Measurements from ENCODE around the gene DONSON. TPM values are rescaled to one million over a fixed set of nuclear protein-coding genes. Genes with fewer than 3 reads are reported as not detected.

DONSON gene
- total RNA-seq, 2 donors from 2014 or later: 5.6 to 6.5 TPM

DNA sequence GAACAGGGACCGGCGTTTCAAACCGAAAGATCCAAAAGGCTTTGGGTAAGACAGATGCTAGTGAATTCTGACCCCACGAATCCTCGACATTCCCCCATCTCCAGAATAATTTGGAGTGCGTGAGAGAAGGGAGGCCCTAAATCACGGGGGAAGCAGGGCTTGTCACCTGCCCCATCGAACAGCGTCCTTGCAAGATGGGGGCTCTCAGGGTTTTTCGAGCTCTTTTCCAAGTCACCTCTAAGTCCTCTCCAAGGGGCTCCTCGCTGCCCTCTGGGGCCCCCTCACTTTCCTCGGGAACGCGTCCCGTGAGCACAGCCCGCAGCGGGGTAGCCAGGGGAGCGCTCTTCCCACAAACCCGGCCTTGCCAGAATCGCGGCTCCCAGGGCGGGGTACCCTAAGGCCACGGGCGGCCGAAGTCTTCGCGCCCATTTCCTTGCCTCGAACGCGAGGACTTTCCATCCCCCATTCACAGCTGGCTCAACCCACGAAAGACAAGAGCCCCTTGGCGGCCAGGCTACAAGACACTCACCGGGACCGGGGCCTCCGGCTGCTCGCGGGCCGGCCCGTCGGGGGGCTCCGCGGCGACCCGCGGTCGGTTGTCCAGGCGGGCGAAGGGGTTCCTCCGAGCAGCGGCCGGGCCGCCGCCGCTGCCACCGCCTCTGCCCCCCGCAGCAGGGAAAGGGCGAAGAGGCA lies 546 bp downstream of the DONSON start:
- Histone ChIP-seq H3K9me3 (no peaks in the 10 kb centered on the region), H3K27ac (peak overlapping the region; percentile 68 to 89 (median 84)), H3K36me3 (replicated peaks in 1 of 2; ENCODE audit: insufficient read depth in 1 of 2, low read depth in 2 of 2) (no peaks in the 10 kb centered on the region), H3K4me1 (peaks cover 16% of the 10 kb centered on the region), H3K4me3 (peak overlapping the region; percentile 43 to 49), H3K27me3 (no peaks in the 10 kb centered on the region)
- TF ChIP-seq, protein P1, sequence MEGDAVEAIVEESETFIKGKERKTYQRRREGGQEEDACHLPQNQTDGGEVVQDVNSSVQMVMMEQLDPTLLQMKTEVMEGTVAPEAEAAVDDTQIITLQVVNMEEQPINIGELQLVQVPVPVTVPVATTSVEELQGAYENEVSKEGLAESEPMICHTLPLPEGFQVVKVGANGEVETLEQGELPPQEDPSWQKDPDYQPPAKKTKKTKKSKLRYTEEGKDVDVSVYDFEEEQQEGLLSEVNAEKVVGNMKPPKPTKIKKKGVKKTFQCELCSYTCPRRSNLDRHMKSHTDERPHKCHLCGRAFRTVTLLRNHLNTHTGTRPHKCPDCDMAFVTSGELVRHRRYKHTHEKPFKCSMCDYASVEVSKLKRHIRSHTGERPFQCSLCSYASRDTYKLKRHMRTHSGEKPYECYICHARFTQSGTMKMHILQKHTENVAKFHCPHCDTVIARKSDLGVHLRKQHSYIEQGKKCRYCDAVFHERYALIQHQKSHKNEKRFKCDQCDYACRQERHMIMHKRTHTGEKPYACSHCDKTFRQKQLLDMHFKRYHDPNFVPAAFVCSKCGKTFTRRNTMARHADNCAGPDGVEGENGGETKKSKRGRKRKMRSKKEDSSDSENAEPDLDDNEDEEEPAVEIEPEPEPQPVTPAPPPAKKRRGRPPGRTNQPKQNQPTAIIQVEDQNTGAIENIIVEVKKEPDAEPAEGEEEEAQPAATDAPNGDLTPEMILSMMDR (IDR thresholded peaks at IDR 0.05): no peak
- no peak for TF ChIP-seq POLR2A (IDR thresholded peaks at IDR 0.05)
- 1 to 2% methylated on average over 10 to 38 of the region's 57 CpGs for WGBS, 2 donors
- DNase-seq (peak; percentile 31 to 50 (median 38)), ATAC-seq (peak; percentile 22)
- intact Hi-C loops (cut with DNase I): no loop called here

DNA sequence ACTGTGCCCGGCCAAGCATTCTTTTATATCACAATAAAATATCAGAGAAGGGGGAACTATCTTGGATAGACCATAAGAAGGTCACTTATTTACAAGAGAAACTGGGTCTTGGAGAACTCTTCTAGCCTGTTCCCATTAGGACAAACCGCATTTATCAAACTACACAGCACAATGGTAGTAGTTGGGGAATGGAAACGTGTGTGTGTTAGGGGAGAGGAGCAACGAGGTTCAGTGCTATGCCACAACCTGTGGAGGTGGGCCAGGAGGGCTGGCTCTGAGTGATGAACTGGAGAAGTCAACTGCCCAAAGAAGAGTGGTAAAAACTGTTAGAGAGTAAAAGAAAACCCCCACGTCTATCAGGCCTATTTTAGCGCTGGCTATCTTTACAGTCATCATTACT lies 1.6 kb downstream of the DONSON start:
- Histone ChIP-seq H3K27me3 (no peaks in the 10 kb centered on the region), H3K4me3 (no peak overlapping the region), H3K4me1 (peaks cover 16% of the 10 kb centered on the region), H3K9me3 (no peaks in the 10 kb centered on the region), H3K27ac (no peak overlapping the region), H3K36me3 (replicated peaks in 1 of 2; ENCODE audit: insufficient read depth in 1 of 2, low read depth in 2 of 2) (no peaks in the 10 kb centered on the region)
- 72 to 87% methylated on average over 6 of the region's 6 CpGs for WGBS, 2 donors
- intact Hi-C loops (cut with DNase I): no loop called here
- TF ChIP-seq POLR2A (IDR thresholded peaks at IDR 0.05): no peak
- TF ChIP-seq, protein P1 (IDR thresholded peaks at IDR 0.05): no peak
- no peak for DNase-seq
- ATAC-seq: no peak

DNA sequence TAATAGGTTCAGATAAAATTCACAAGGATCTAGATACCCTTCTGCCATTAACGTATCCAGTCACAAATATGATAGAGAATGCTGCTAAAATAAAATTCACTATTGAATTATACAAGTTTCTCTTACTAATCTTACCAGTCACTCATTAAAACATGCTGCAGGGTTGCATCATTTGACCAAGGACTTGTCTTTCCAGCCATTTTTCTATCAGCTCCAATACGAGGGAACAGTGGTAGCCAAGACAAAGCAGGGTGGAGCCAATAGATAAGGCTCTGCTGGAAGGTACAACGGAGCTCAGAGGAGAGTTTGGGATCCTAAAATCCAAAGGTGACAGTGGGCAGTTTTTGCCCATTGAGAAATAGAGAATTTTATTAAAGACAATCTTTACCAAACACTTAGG lies 4.0 kb downstream of the DONSON start:
- TF ChIP-seq, protein P1 (IDR thresholded peaks at IDR 0.05): no peak
- TF ChIP-seq POLR2A (IDR thresholded peaks at IDR 0.05): no peak
- Histone ChIP-seq H3K9me3 (no peaks in the 10 kb centered on the region), H3K36me3 (replicated peaks in 1 of 2; ENCODE audit: insufficient read depth in 1 of 2, low read depth in 2 of 2) (no peaks in the 10 kb centered on the region), H3K4me1 (peaks cover 16% of the 10 kb centered on the region), H3K27me3 (no peaks in the 10 kb centered on the region), H3K27ac (no peak overlapping the region), H3K4me3 (no peak overlapping the region)
- intact Hi-C loops (cut with DNase I): no loop called here
- DNase-seq (no peak), ATAC-seq (no peak)
- 49 to 59% methylated on average over 3 of the region's 3 CpGs for WGBS, 2 donors

DNA sequence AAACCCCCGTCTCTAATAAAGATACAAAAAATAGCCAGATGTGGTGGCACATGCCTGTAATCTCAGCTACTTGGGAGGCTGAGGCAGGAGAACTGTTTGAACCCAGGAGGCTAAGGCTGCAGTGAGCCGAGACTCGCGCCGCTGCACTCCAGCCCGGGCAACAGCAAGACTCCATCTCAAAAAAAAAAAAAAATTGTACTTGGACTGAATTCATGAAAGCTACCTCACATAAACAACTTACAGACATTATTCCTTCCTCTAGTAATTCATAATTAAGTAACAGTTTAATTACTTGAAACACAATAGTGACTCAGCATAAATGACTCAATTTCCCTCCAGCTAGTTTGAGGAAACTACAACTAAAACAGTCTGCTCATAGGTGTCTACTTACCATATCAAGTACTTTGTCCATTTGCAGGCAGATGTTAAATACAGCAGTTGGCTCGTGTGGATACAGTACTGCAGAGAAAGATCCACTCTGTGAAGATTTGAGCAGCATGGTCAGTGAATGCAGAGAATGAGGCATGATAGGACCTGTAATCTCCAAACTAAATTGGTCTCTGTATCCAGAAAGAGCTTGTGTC lies 9.4 kb downstream of the DONSON start:
- intact Hi-C loops (cut with DNase I): no loop called here
- peaks cover 8 to 10% of the 10 kb centered on the region in 2 donors for H3K36me3 ChIP-seq (replicated peaks in 1 of 2; ENCODE audit: insufficient read depth in 1 of 2, low read depth in 2 of 2)

More for the DNA sequence above, 9.4 kb downstream of the DONSON start:
- Histone ChIP-seq H3K27me3 (no peaks in the 10 kb centered on the region), H3K27ac (no peak overlapping the region), H3K4me3 (no peak overlapping the region), H3K9me3 (no peaks in the 10 kb centered on the region), H3K4me1 (no peaks in the 10 kb centered on the region)
- DNase-seq (no peak), ATAC-seq (no peak)
- WGBS, 2 donors: 88% methylated on average over 7 of the region's 7 CpGs
- no peak for TF ChIP-seq POLR2A (IDR thresholded peaks at IDR 0.05)
- TF ChIP-seq, protein P1 (IDR thresholded peaks at IDR 0.05): no peak

Data from body of pancreas (tissue), 4 donors.